H9 (cell line): Measurements from ENCODE around the gene UVRAG. TPM values are rescaled to one million over a fixed set of nuclear protein-coding genes. Genes with fewer than 3 reads are reported as not detected.

Experiments used
- DNase-seq: peaks from one replicate; pipeline ENCODE4 v3.0.0-alpha.2; 2017
- H2AFZ ChIP-seq: one replicate; pipeline ENCODE4 v1.6.1; 2013; ENCODE audit warnings: mild to moderate bottlenecking, low read length, control low read depth, moderate library complexity
- H2AK5ac ChIP-seq: 2 replicates; pipeline ENCODE4 v1.6.1; 2013; ENCODE audit warnings: low read length, control low read depth, mixed read lengths; ENCODE audit not compliant: insufficient read length
- H2BK120ac ChIP-seq: one replicate; pipeline ENCODE4 v1.6.1; 2013; ENCODE audit warnings: low read depth, mild to moderate bottlenecking, low read length, control low read depth, inconsistent platforms; ENCODE audit not compliant: poor library complexity, severe bottlenecking
- H2BK12ac ChIP-seq: 2 replicates; pipeline ENCODE4 v1.6.1; 2013; ENCODE audit warnings: low read length, control low read depth, mixed read lengths, low read depth; ENCODE audit not compliant: insufficient read length
- H2BK15ac ChIP-seq: 2 replicates; pipeline ENCODE4 v1.6.1; 2013; ENCODE audit warnings: low read depth, low read length, control low read depth
- H2BK20ac ChIP-seq: one replicate; pipeline ENCODE4 v1.6.1; 2013; ENCODE audit warnings: low read depth, mild to moderate bottlenecking, low read length, control low read depth, inconsistent platforms; ENCODE audit not compliant: poor library complexity, severe bottlenecking
- H2BK5ac ChIP-seq: 2 replicates; pipeline ENCODE4 v1.6.1; 2013; ENCODE audit warnings: low read length, control low read depth, mixed read lengths; ENCODE audit not compliant: insufficient read length
- H3K14ac ChIP-seq: 2 replicates; pipeline ENCODE4 v1.6.1; 2013; ENCODE audit warnings: low read length, control low read depth; ENCODE audit not compliant: insufficient read depth
- H3K18ac ChIP-seq: 2 replicates; pipeline ENCODE4 v1.6.1; 2013; ENCODE audit warnings: low read depth, mild to moderate bottlenecking, mixed read lengths, low read length, control low read depth; ENCODE audit not compliant: insufficient read length
- H3K23ac ChIP-seq: 2 replicates; pipeline ENCODE4 v1.6.1; 2013; ENCODE audit warnings: low read length, control low read depth, mixed read lengths, low read depth; ENCODE audit not compliant: insufficient read length
- H3K23me2 ChIP-seq: 2 replicates; pipeline ENCODE4 v1.6.1; 2013; ENCODE audit warnings: low read depth, mild to moderate bottlenecking, mixed read lengths, low read length, control low read depth; ENCODE audit not compliant: insufficient read length, poor library complexity, severe bottlenecking
- H3K27ac ChIP-seq: 2 replicates; pipeline ENCODE4 v1.5.1; 2013; ENCODE audit warnings: low read length, control low read depth, mixed read lengths, low read depth; ENCODE audit not compliant: insufficient read length
- H3K27me3 ChIP-seq: 2 replicates; pipeline ENCODE4 v1.6.1; 2013; ENCODE audit warnings: low read length, control low read depth, inconsistent platforms; ENCODE audit not compliant: insufficient read depth
- H3K4ac ChIP-seq: 2 replicates; pipeline ENCODE4 v1.6.1; 2013; ENCODE audit warnings: low read depth, mild to moderate bottlenecking, control low read depth, inconsistent platforms, low read length, moderate library complexity
- H3K4me1 ChIP-seq: 2 replicates; pipeline ENCODE4 v1.6.1; 2013; ENCODE audit warnings: low read length, control low read depth, inconsistent platforms; ENCODE audit not compliant: insufficient read depth
- H3K4me2 ChIP-seq: 2 replicates; pipeline ENCODE4 v1.6.1; 2013; ENCODE audit warnings: low read length, control low read depth, mixed read lengths; ENCODE audit not compliant: insufficient read length, insufficient read depth
- H3K56ac ChIP-seq: 2 replicates; pipeline ENCODE4 v1.6.1; 2013; ENCODE audit warnings: low read depth, mild to moderate bottlenecking, mixed read lengths, low read length, control low read depth; ENCODE audit not compliant: insufficient read length
- H3K79me1 ChIP-seq: 2 replicates; pipeline ENCODE4 v1.6.1; 2013; ENCODE audit warnings: low read depth, mild to moderate bottlenecking, moderate library complexity, low read length, control low read depth, inconsistent platforms; ENCODE audit not compliant: insufficient read depth, poor library complexity, severe bottlenecking
- H3K79me2 ChIP-seq: 2 replicates; pipeline ENCODE4 v1.6.1; 2013; ENCODE audit warnings: low read length, control low read depth, inconsistent platforms; ENCODE audit not compliant: insufficient read depth
- H3K9ac ChIP-seq: 2 replicates; pipeline ENCODE4 v1.6.1; 2013; ENCODE audit warnings: low read length, control low read depth, mixed read lengths; ENCODE audit not compliant: insufficient read length; ENCODE audit errors: extremely low read depth
- H3K9me3 ChIP-seq: one replicate; pipeline ENCODE4 v1.6.1; 2013; ENCODE audit warnings: low read depth, low read length, inconsistent platforms; ENCODE audit not compliant: control insufficient read depth
- H3T11ph ChIP-seq: one replicate; pipeline ENCODE4 v1.6.1; 2013; ENCODE audit warnings: mild to moderate bottlenecking, low read length, control low read depth, inconsistent platforms
- H4K20me1 ChIP-seq: one replicate; pipeline ENCODE4 v1.6.1; 2013; ENCODE audit not compliant: control insufficient read depth, insufficient read length, insufficient read depth
- H4K5ac ChIP-seq: 2 replicates; pipeline ENCODE4 v1.6.1; 2013; ENCODE audit warnings: low read depth, mild to moderate bottlenecking, mixed read lengths, low read length, control low read depth; ENCODE audit not compliant: insufficient read length
- H4K8ac ChIP-seq: replicated peaks from 2 replicates; pipeline ENCODE4 v1.6.1; 2013; ENCODE audit warnings: low read length, control low read depth, mixed read lengths, low read depth; ENCODE audit not compliant: insufficient read length
- H4K91ac ChIP-seq: 2 replicates; pipeline ENCODE4 v1.6.1; 2013; ENCODE audit warnings: low read depth, mild to moderate bottlenecking, moderate library complexity, mixed read lengths, low read length, control low read depth; ENCODE audit not compliant: insufficient read length
- H3K27ac Mint-ChIP-seq, 3 experiments: 2 replicates in 2 of 3; 3 replicates in 1 of 3; pipeline ENCODE4 v1.8.0; 2020 to 2021; ENCODE audit warnings: mixed read lengths in 3 of 3, mild to moderate bottlenecking in 1 of 3, moderate library complexity in 1 of 3
- H3K27me3 Mint-ChIP-seq: 2 replicates; pipeline ENCODE4 v1.8.0; 2021; ENCODE audit warnings: low read depth, mild to moderate bottlenecking, moderate library complexity, mixed read lengths
- H3K36me3 Mint-ChIP-seq, 3 experiments: 2 replicates in 2 of 3; 3 replicates in 1 of 3; pipeline ENCODE4 v1.8.0; 2020 to 2021; ENCODE audit warnings: low read depth in 3 of 3, mixed read lengths in 3 of 3; ENCODE audit not compliant: insufficient read depth in 1 of 3
- H3K4me1 Mint-ChIP-seq, 2 experiments: 2 replicates each; pipeline ENCODE4 v1.8.0; 2020; ENCODE audit warnings: mixed read lengths in 2 of 2
- H3K4me3 Mint-ChIP-seq, 2 experiments: 2 replicates in 1 of 2; 3 replicates in 1 of 2; pipeline ENCODE4 v1.8.0; 2020 to 2021; ENCODE audit warnings: mild to moderate bottlenecking in 2 of 2, mixed read lengths in 2 of 2, moderate library complexity in 1 of 2
- H3K9me3 Mint-ChIP-seq, 2 experiments: 2 replicates in 1 of 2; 3 replicates in 1 of 2; pipeline ENCODE4 v1.8.0; 2020; ENCODE audit warnings: mild to moderate bottlenecking in 2 of 2, mixed read lengths in 2 of 2, moderate library complexity in 1 of 2
- CTCF ChIP-seq: fragments of 200-600 bp; sonication (generic); conservative IDR thresholded peaks from 3 replicates; pipeline ENCODE4 v1.8.0; 2021; ENCODE audit warnings: antibody characterized with exemption, mild to moderate bottlenecking
- WGBS: extraction: QIAGEN DNeasy Blood & Tissue Kit; methylation state at CpG from one replicate; pipeline ENCODE4 v1.1.7; 2013; ENCODE audit warnings: missing lambda C conversion rate, low lambda C conversion rate, mixed read lengths; ENCODE audit not compliant: insufficient read length; ENCODE audit errors: extremely low coverage; 5-methylcytosine and 5-hydroxymethylcytosine counted together
- total RNA-seq: library from RNA; stranded (reverse); gene quantifications from 2 replicates; pipeline ENCODE4 v1.2.1, GENCODE V29; 2021

UVRAG gene
- total RNA-seq, 1 experiment from 2014 or later, result 18.5 TPM

GRCh38 chr11:76186776-76187279 lies 371.8 kb downstream of the UVRAG start:
- Histone ChIP-seq H3T11ph (no peak overlapping the region), H3K56ac (no peak overlapping the region), H2BK20ac (no peak overlapping the region), H3K79me1 (no peaks in the 10 kb centered on the region), H2BK15ac (no peak overlapping the region), H4K8ac (no peak overlapping the region), H2AK5ac (no peak overlapping the region), H2AFZ (no peak overlapping the region), H3K18ac (no peak overlapping the region), H3K23ac (no peak overlapping the region), H2BK120ac (no peak overlapping the region), H3K9ac (no peak overlapping the region), H3K4me1 (no peaks in the 10 kb centered on the region), H4K20me1 (no peaks in the 10 kb centered on the region), H3K4ac (no peak overlapping the region), H3K27ac (no peak overlapping the region), H3K14ac (peak overlapping the region; percentile 8; the same call in 1 of the 2 replicates), H4K91ac (no peak overlapping the region), H3K27me3 (no peaks in the 10 kb centered on the region), H3K79me2 (no peaks in the 10 kb centered on the region), H2BK5ac (no peak overlapping the region), H4K5ac (no peak overlapping the region), H3K4me2 (no peak overlapping the region), H3K23me2 (no peaks in the 10 kb centered on the region), H3K9me3 (no peaks in the 10 kb centered on the region), H2BK12ac (no peak overlapping the region)
- Mint-ChIP-seq H3K36me3 (no peaks in the 10 kb centered on the region; a peak in 1 of 7 replicates), H3K27ac (no peak overlapping the region), H3K4me3 (no peak overlapping the region), H3K9me3 (no peaks in the 10 kb centered on the region), H3K4me1 (peaks cover 3 to 17% of the 10 kb centered on the region in 2 experiments; a peak in 3 of 4 replicates), H3K27me3 (peaks cover 17% of the 10 kb centered on the region)
- no peak for DNase-seq
- no CpG with 5 or more reads among the region's 21 CpGs for WGBS
- no peak for TF ChIP-seq CTCF
